ENCODE results near the gene ATXN7L3. TPM values are rescaled to one million over a fixed set of nuclear protein-coding genes. Genes with fewer than 3 reads are reported as not detected.
A peak's percentile ranks its signal among the peaks of the same experiment; 100 is the strongest.

Gene ATXN7L3
- polyA plus RNA-seq, 1 experiment, result 51.6 TPM

GRCh38 chr17:44171931-44172455, 27.7 kb downstream of the ATXN7L3 start:
- no peaks in the 10 kb centered on the region for H3K27me3 ChIP-seq (ENCODE audit: control insufficient read depth, insufficient read depth, low read length)
- no peak for DNase-seq (ENCODE audit: low read depth, low spot score)
- ChIA-PET POLR2A (interaction anchor here (0.6 kb wide), 1 partner anchor 122 kb away, joined by 4 read pairs; no protein-coding TSS in a partner anchor), CTCF (no interaction called here)
- no peaks in the 10 kb centered on the region for H3K9me3 ChIP-seq (ENCODE audit: control insufficient read depth, insufficient read depth, low read length)
- H3K27ac ChIP-seq (ENCODE audit: low read depth, low read length), result no peak overlapping the region
- no peak for TF ChIP-seq CTCF (IDR thresholded peaks at IDR 0.05; ENCODE audit: low read depth, low read length)
- no peak overlapping the region for H3K4me3 ChIP-seq (ENCODE audit: low read depth, low read length)

- no peak for TF ChIP-seq CTCF (IDR thresholded peaks at IDR 0.05; ENCODE audit: low read depth, low read length)
- H3K9me3 ChIP-seq (ENCODE audit: control insufficient read depth, insufficient read depth, low read length), result no peaks in the 10 kb centered on the region
- no peak for DNase-seq (ENCODE audit: low read depth, low spot score)
- ChIA-PET POLR2A (interaction anchor here (0.8 kb wide), 1 partner anchor 47 kb away, joined by 4 read pairs; the partner anchor contains the start of gene HDAC5), CTCF (interaction anchor here (1.1 to 1.7 kb wide), 2 partner anchors 175 to 293 kb away, joined by 3 read pairs; partner anchors contain the start of gene GRN)
- H3K4me3 ChIP-seq (ENCODE audit: low read depth, low read length), result peak within 1 kb of the TSS; percentile 29
- H3K27me3 ChIP-seq (ENCODE audit: control insufficient read depth, insufficient read depth, low read length), result no peaks in the 10 kb centered on the region
- peak within 1 kb of the TSS; percentile 39 for H3K27ac ChIP-seq (ENCODE audit: low read depth, low read length)
Measured at GRCh38 chr17:44170499-44171201, 29.0 kb downstream of the ATXN7L3 start, which contains the start of gene ASB16. ASB16 (plus strand) TSS chr17:44170704; CDS start chr17:44170790, 86 bp downstream.

- H3K27ac ChIP-seq (ENCODE audit: low read depth, low read length), result no peak overlapping the region
- H3K4me3 ChIP-seq (ENCODE audit: low read depth, low read length), result no peak overlapping the region
- ChIA-PET CTCF (interaction anchor here (1.1 to 3.4 kb wide), 7 partner anchors 11 to 292 kb away, joined by 3 to 44 read pairs (median 12); partner anchors contain the start of genes GRN and TMUB2), POLR2A (interaction anchor here (0.8 kb wide), 1 partner anchor 47 kb away, joined by 4 read pairs; the partner anchor contains the start of gene HDAC5)
- no peaks in the 10 kb centered on the region for H3K9me3 ChIP-seq (ENCODE audit: control insufficient read depth, insufficient read depth, low read length)
- DNase-seq (ENCODE audit: low read depth, low spot score), result no peak
- TF ChIP-seq CTCF (IDR thresholded peaks at IDR 0.05; ENCODE audit: low read depth, low read length), result no peak
- no peaks in the 10 kb centered on the region for H3K27me3 ChIP-seq (ENCODE audit: control insufficient read depth, insufficient read depth, low read length)
Measured at GRCh38 chr17:44170135-44170498, 29.6 kb downstream of the ATXN7L3 start.

GRCh38 chr17:44167181-44167861, 32.4 kb downstream of the ATXN7L3 start:
- CTCF ChIA-PET, result interaction anchor here (0.5 to 3.4 kb wide), 11 partner anchors 16 to 257 kb away, joined by 3 to 44 read pairs (median 7); partner anchors contain the start of gene PPY
- no peak overlapping the region for H3K4me3 ChIP-seq (ENCODE audit: low read depth, low read length)
- POLR2A ChIA-PET, result no interaction called here
- no peaks in the 10 kb centered on the region for H3K27me3 ChIP-seq (ENCODE audit: control insufficient read depth, insufficient read depth, low read length)
- H3K27ac ChIP-seq (ENCODE audit: low read depth, low read length), result no peak overlapping the region
- no peak for TF ChIP-seq CTCF (IDR thresholded peaks at IDR 0.05; ENCODE audit: low read depth, low read length)
- no peaks in the 10 kb centered on the region for H3K9me3 ChIP-seq (ENCODE audit: control insufficient read depth, insufficient read depth, low read length)
- no peak for DNase-seq (ENCODE audit: low read depth, low spot score)

Data from AG04450 (cell line).